Medulla oblongata (tissue), 1 donor: ENCODE data around the gene RAB31.

Experiments used
- DNase-seq: peaks from one replicate; pipeline ENCODE4 v3.0.0-alpha.2; 2015; ENCODE audit errors: extremely low spot score

RAB31 gene

GRCh38 chr18:9712130-9712577 is 4.1 kb downstream of the RAB31 start:
- no peak for DNase-seq

GRCh38 chr18:9712611-9713010 is 4.5 kb downstream of the RAB31 start:
- DNase-seq, result no peak

GRCh38 chr18:9714266-9715087 is 6.4 kb downstream of the RAB31 start:
- no peak for DNase-seq

- no peak for DNase-seq
These were observed 6.9 kb downstream of the RAB31 start for GRCh38 chr18:9715088-9715343.

- peak; percentile 66 for DNase-seq
These were observed 8.1 kb downstream of the RAB31 start for GRCh38 chr18:9715978-9716774.

GRCh38 chr18:9716780-9717563 is 8.9 kb downstream of the RAB31 start:
- DNase-seq, result no peak

- DNase-seq, result peak; percentile 53
These were observed 11.4 kb downstream of the RAB31 start for GRCh38 chr18:9719421-9719981.

- DNase-seq, result no peak
These were observed 12.2 kb downstream of the RAB31 start for GRCh38 chr18:9720327-9720726.

- DNase-seq, result no peak
These were observed 13.9 kb downstream of the RAB31 start for GRCh38 chr18:9721893-9722550.

- no peak for DNase-seq
These were observed 14.6 kb downstream of the RAB31 start for GRCh38 chr18:9722691-9723090.

- no peak for DNase-seq
These were observed 16.9 kb downstream of the RAB31 start for GRCh38 chr18:9724797-9725585.

GRCh38 chr18:9726175-9726574 is 18.1 kb downstream of the RAB31 start:
- DNase-seq, result no peak

- no peak for DNase-seq
These were observed 18.8 kb downstream of the RAB31 start for GRCh38 chr18:9726936-9727335.

GRCh38 chr18:9730786-9731185 is 22.7 kb downstream of the RAB31 start:
- no peak for DNase-seq

- DNase-seq, result no peak
These were observed 23.3 kb downstream of the RAB31 start for GRCh38 chr18:9731380-9731779.

GRCh38 chr18:9732031-9732430 is 23.9 kb downstream of the RAB31 start:
- no peak for DNase-seq

- DNase-seq, result no peak
These were observed 26.1 kb downstream of the RAB31 start for GRCh38 chr18:9734189-9734588.

GRCh38 chr18:9735238-9735637 is 27.1 kb downstream of the RAB31 start:
- no peak for DNase-seq

- DNase-seq, result no peak
These were observed 27.8 kb downstream of the RAB31 start for GRCh38 chr18:9735879-9736278.

- DNase-seq, result no peak
These were observed 28.3 kb downstream of the RAB31 start for GRCh38 chr18:9736286-9736835.
